HEK293 (cell line): Measurements from ENCODE around the gene GHRHR.

Experiments
- SALL2 ChIP-seq: fragments of 450-650 bp; formaldehyde crosslinking; IDR thresholded peaks from 2 replicates; pipeline ENCODE4 v1.5.0; 2017; ENCODE audit warnings: missing biosample characterization, mild to moderate bottlenecking, missing genetic modification characterization, borderline replicate concordance
- ZNF274 ChIP-seq, 2 experiments: fragments of 200-500 bp in 1 of 2; fragments of 450-650 bp in 1 of 2; sonication (Bioruptor generic) in 1 of 2; formaldehyde crosslinking in 1 of 2; IDR thresholded peaks; 2 replicates each; pipeline versions ENCODE4 v1.5.1 to v1.6.1; 2014 to 2016; ENCODE audit warnings: borderline replicate concordance in 1 of 2, inconsistent platforms in 1 of 2, low read length in 1 of 2, missing biosample characterization in 1 of 2, missing genetic modification characterization in 1 of 2
- TF ChIP-seq, protein P1 (sequence below): fragments of 450-650 bp; formaldehyde crosslinking; IDR thresholded peaks from 2 replicates; pipeline ENCODE4 v1.5.1; 2016; ENCODE audit warnings: missing biosample characterization, missing genetic modification characterization

DNA sequence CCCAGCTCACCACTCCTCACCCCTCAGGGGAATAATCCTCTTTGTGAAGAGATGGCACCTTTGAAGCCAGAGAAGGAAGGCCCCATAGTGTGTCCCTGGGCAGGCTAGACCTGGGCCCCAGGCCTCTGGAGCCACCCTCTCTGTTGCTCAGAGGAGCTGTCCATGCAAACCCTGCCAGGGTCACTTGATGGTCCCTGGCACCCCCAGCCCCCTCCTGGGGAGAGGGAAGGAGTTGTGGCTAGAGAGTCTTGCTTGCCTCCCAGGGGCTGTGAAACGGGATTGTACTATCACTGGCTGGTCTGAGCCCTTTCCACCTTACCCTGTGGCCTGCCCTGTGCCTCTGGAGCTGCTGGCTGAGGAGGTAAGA lies 5.8 kb downstream of the GHRHR start:
- TF ChIP-seq SALL2 (tag by site-specific recombination) (no peak), ZNF274 (IDR thresholded peaks at IDR 0.05; ENCODE audit: low read length) (no peak), ZNF274 (tag by site-specific recombination; IDR thresholded peaks at IDR 0.05; ENCODE audit: borderline replicate concordance) (no peak)
- TF ChIP-seq, protein P1, sequence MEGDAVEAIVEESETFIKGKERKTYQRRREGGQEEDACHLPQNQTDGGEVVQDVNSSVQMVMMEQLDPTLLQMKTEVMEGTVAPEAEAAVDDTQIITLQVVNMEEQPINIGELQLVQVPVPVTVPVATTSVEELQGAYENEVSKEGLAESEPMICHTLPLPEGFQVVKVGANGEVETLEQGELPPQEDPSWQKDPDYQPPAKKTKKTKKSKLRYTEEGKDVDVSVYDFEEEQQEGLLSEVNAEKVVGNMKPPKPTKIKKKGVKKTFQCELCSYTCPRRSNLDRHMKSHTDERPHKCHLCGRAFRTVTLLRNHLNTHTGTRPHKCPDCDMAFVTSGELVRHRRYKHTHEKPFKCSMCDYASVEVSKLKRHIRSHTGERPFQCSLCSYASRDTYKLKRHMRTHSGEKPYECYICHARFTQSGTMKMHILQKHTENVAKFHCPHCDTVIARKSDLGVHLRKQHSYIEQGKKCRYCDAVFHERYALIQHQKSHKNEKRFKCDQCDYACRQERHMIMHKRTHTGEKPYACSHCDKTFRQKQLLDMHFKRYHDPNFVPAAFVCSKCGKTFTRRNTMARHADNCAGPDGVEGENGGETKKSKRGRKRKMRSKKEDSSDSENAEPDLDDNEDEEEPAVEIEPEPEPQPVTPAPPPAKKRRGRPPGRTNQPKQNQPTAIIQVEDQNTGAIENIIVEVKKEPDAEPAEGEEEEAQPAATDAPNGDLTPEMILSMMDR (tag by site-specific recombination), result no peak
